ENCODE data around the gene ARPC5L. TPM values are rescaled to one million over a fixed set of nuclear protein-coding genes. Genes with fewer than 3 reads are reported as not detected.

ARPC5L gene
- total RNA-seq, result 30.3 and 49.2 TPM in 2 replicates

DNA sequence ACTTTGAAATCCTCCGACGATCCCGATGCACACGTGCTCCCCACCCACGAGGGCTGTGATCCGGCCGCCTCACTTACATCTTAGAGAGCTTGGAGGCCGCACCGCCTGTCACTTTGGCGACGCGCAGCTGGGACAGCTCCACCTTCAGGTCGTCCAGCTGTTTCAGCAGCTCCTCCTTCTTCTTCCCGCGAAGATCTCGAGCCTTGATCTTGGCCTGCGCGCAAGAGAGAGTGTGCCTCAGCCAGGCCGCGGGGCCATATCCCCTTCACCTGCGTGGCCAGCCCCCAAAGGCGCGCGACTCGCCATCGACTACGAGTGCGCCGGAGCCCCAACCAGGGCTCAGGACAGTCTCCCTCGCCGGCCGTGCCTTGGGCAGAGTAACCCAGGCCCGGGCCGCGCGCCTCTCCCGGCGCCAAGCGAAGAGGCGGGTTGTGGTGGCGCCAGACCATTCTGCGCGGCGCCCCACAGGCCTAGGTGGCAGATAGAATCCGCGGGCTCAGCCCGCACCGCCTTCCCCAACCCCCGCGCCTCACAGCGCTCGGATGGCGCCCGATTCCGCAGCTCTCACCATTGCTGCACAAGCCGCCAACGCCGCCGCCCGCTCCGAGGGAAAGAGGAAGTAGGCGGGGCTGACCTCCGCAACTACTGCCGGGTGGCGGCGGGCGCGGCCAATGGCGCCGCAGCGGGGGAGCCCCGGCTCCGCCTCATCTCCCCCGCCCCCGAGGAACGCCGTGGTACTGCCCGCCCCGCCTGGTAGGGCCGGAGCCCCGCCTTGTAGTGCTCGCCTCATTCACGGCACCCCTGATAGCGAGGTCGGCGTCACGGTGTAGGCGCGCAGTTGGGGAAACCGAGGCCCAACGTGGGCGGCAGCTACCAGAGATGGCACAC lies at the start of gene ARPC5L, which contains the start of gene RPL35:
Gene ARPC5L, plus strand, starts transcription at position 789 of the 888 bp plus-strand sequence. CDS start 7,161 bp downstream, outside the sequence.
Gene RPL35, minus strand, starts transcription at position 616 of the 888 bp plus-strand sequence. Its CDS starts 45 bp downstream, at position 571.
- peak within 1 kb of the TSS; percentile 98 for H3K4me3 ChIP-seq (ENCODE audit: low read depth, low read length)
- peak; percentile 79 for DNase-seq (ENCODE audit: low read depth)
- TF ChIP-seq, protein P1, sequence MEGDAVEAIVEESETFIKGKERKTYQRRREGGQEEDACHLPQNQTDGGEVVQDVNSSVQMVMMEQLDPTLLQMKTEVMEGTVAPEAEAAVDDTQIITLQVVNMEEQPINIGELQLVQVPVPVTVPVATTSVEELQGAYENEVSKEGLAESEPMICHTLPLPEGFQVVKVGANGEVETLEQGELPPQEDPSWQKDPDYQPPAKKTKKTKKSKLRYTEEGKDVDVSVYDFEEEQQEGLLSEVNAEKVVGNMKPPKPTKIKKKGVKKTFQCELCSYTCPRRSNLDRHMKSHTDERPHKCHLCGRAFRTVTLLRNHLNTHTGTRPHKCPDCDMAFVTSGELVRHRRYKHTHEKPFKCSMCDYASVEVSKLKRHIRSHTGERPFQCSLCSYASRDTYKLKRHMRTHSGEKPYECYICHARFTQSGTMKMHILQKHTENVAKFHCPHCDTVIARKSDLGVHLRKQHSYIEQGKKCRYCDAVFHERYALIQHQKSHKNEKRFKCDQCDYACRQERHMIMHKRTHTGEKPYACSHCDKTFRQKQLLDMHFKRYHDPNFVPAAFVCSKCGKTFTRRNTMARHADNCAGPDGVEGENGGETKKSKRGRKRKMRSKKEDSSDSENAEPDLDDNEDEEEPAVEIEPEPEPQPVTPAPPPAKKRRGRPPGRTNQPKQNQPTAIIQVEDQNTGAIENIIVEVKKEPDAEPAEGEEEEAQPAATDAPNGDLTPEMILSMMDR (IDR thresholded peaks at IDR 0.05; ENCODE audit: insufficient read depth, low read length, severe bottlenecking), result peak; percentile 40
- no peaks in the 10 kb centered on the region for H3K27me3 ChIP-seq (ENCODE audit: control insufficient read depth, insufficient read depth, low read length)
- peaks cover 35% of the 10 kb centered on the region for H3K36me3 ChIP-seq (ENCODE audit: control insufficient read depth, insufficient read depth, low read length)
- FAIRE-seq, result no peak

DNA sequence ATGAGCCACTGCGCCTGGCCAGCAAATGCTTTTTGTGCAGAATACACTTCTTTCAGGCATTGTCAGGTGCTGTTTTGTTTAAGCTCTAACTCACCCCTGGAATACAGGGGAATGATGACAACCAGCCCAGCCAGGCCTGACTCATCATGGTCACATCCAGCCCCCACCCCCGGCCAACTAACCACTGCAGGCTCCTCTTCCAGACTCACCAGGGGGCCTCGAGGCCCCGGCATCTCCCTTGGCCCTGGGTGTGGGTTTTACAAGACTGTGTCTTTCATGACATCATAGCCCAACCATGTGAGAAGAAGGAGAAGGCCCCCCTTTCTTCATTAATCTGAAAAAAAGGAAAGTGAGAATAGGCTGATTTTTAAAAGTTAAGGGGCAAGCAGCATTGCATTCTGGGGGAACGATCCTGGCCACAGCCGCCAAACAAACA lies 49.5 kb upstream of the ARPC5L start:
- H3K27me3 ChIP-seq (ENCODE audit: control insufficient read depth, insufficient read depth, low read length), result no peaks in the 10 kb centered on the region
- peaks cover 3% of the 10 kb centered on the region for H3K36me3 ChIP-seq (ENCODE audit: control insufficient read depth, insufficient read depth, low read length)
- no peak for FAIRE-seq
- H3K4me3 ChIP-seq (ENCODE audit: low read depth, low read length), result no peak overlapping the region
- TF ChIP-seq, protein P1 (IDR thresholded peaks at IDR 0.05; ENCODE audit: insufficient read depth, low read length, severe bottlenecking), result no peak
- DNase-seq (ENCODE audit: low read depth), result peak; percentile 84

DNA sequence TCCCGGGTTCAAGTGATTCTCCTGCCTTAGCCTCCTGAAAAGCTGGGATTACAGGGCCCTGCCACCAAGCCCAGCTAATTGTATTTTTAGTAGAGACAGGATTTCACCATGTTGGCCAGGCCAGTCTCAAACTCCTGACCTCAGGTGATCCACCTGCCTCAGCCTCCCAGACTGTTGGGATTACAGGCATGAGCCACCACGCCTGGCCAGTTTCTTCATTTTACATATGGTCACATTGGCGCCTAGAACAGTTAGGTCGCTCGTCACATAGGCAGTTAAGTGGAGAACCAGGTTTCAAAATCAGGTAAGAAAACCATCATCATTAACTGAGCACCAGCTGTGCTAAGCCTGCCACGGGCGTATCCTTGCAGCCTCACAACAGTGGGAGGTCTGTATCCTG lies 48.9 kb upstream of the ARPC5L start:
- Histone ChIP-seq H3K36me3 (ENCODE audit: control insufficient read depth, insufficient read depth, low read length) (peaks cover 3% of the 10 kb centered on the region), H3K4me3 (ENCODE audit: low read depth, low read length) (no peak overlapping the region), H3K27me3 (ENCODE audit: control insufficient read depth, insufficient read depth, low read length) (no peaks in the 10 kb centered on the region)
- no peak for DNase-seq (ENCODE audit: low read depth)
- FAIRE-seq, result no peak
- TF ChIP-seq, protein P1 (IDR thresholded peaks at IDR 0.05; ENCODE audit: insufficient read depth, low read length, severe bottlenecking), result no peak

- FAIRE-seq (no peak), DNase-seq (ENCODE audit: low read depth) (peak; percentile 43)
- TF ChIP-seq, protein P1 (IDR thresholded peaks at IDR 0.05; ENCODE audit: insufficient read depth, low read length, severe bottlenecking), result no peak
- Histone ChIP-seq H3K36me3 (ENCODE audit: control insufficient read depth, insufficient read depth, low read length) (peaks cover 3% of the 10 kb centered on the region), H3K27me3 (ENCODE audit: control insufficient read depth, insufficient read depth, low read length) (no peaks in the 10 kb centered on the region), H3K4me3 (ENCODE audit: low read depth, low read length) (no peak overlapping the region)
Measured at GRCh38 chr9:124813501-124814163, 48.3 kb upstream of the ARPC5L start.

GRCh38 chr9:124814164-124814535 lies 47.8 kb upstream of the ARPC5L start:
- DNase-seq (ENCODE audit: low read depth), result peak; percentile 69
- FAIRE-seq, result no peak
- peaks cover 3% of the 10 kb centered on the region for H3K36me3 ChIP-seq (ENCODE audit: control insufficient read depth, insufficient read depth, low read length)
- no peak overlapping the region for H3K4me3 ChIP-seq (ENCODE audit: low read depth, low read length)
- H3K27me3 ChIP-seq (ENCODE audit: control insufficient read depth, insufficient read depth, low read length), result no peaks in the 10 kb centered on the region
- TF ChIP-seq, protein P1 (IDR thresholded peaks at IDR 0.05; ENCODE audit: insufficient read depth, low read length, severe bottlenecking), result no peak

Data from bronchial epithelial cell (primary cell).